ENCODE measurements around the gene BTBD6.
"Not testable (repeated sequence)": the region's sequence is repeated elsewhere in the genome, so short reads cannot be mapped to it uniquely, and the experiment has no call there.

The BTBD6 gene

GRCh38 chr14:105274637-105275036 lies 26.3 kb downstream of the BTBD6 start:
- no peak for DNase-seq

GRCh38 chr14:105275267-105275946 lies 27.1 kb downstream of the BTBD6 start:
- no peak for DNase-seq

- DNase-seq, result not testable (repeated sequence)
Measured at GRCh38 chr14:105277448-105277847, 29.1 kb downstream of the BTBD6 start.

GRCh38 chr14:105279642-105280361 lies 31.5 kb downstream of the BTBD6 start:
- DNase-seq, result no peak

GRCh38 chr14:105280525-105280924 lies 32.2 kb downstream of the BTBD6 start:
- DNase-seq, result no peak

- peak; percentile 24 for DNase-seq
Measured at GRCh38 chr14:105281371-105282097, 33.2 kb downstream of the BTBD6 start.

- DNase-seq, result no peak
Measured at GRCh38 chr14:105282098-105282725, 33.9 kb downstream of the BTBD6 start.

- no peak for DNase-seq
Measured at GRCh38 chr14:105283028-105283427, 34.7 kb downstream of the BTBD6 start.

GRCh38 chr14:105283899-105284298 lies 35.6 kb downstream of the BTBD6 start:
- no peak for DNase-seq

- no peak for DNase-seq
Measured at GRCh38 chr14:105285174-105285573, 36.8 kb downstream of the BTBD6 start.

- DNase-seq, result no peak
Measured at GRCh38 chr14:105286759-105287144, 38.4 kb downstream of the BTBD6 start.

GRCh38 chr14:105287249-105288102 lies 39.1 kb downstream of the BTBD6 start:
- DNase-seq, result no peak

- DNase-seq, result not testable (repeated sequence)
Measured at GRCh38 chr14:105288936-105289335, 40.6 kb downstream of the BTBD6 start.

GRCh38 chr14:105290621-105291346 lies 42.5 kb downstream of the BTBD6 start:
- peak; percentile 7 for DNase-seq

- DNase-seq, result no peak
Measured at GRCh38 chr14:105292826-105293711, 44.7 kb downstream of the BTBD6 start.

- peak; percentile 6 for DNase-seq
Measured at GRCh38 chr14:105294142-105294597, 45.8 kb downstream of the BTBD6 start.

GRCh38 chr14:105297311-105297710 lies 49.0 kb downstream of the BTBD6 start:
- DNase-seq, result not testable (repeated sequence)

GRCh38 chr14:105299654-105300541 lies 51.6 kb downstream of the BTBD6 start:
- DNase-seq, result no peak
